HepG2 (cell line): ENCODE data around the gene SRP68. TPM values are rescaled to one million over a fixed set of nuclear protein-coding genes. Genes with fewer than 3 reads are reported as not detected.

Experiments used
- ATAC-seq: fragments of 200-7000 bp; cut with Tn5 transposase; 3 replicates; pipeline ENCODE4 v1.9.1; 2020; ENCODE audit warnings: mild to moderate bottlenecking, moderate library complexity
- BruUV-seq: library from RNA; stranded (reverse); fragments of 400-500 nt; replicated peaks from 2 replicates; lab custom pipeline; 2021; lab: Mats Ljungman, UMichigan
- CTCF ChIA-PET: fragments of 300-600 bp; formaldehyde crosslinking; extraction: SDS; loops from one replicate; lab custom pipeline; 2021; ENCODE audit warnings: low total read pairs, inconsistent platforms, low intra/inter-chr PET ratio; lab: Yijun Ruan, JAX
- POLR2A ChIA-PET: fragments of 350-600 bp; sonication (Branson Sonifier 250); formaldehyde crosslinking; loops from one replicate; lab custom pipeline; 2020; ENCODE audit warnings: antibody characterized with exemption, inconsistent platforms; lab: Yijun Ruan, JAX
- DNase-seq: peaks from one replicate; pipeline ENCODE4 v3.0.0-alpha.2; 2015; ENCODE audit warnings: low spot score
- FAIRE-seq: peaks from 3 replicates; lab custom pipeline; 2011; peaks lifted over from hg19 to GRCh38; lab: Jason Lieb, UNC
- H2AFZ ChIP-seq: one replicate; pipeline ENCODE4 v1.6.1; 2011; ENCODE audit warnings: low read length, inconsistent platforms
- H3K27ac ChIP-seq: fragments of 300-600 bp; 3 replicates; pipeline ENCODE4 v1.8.0; 2011; ENCODE audit warnings: mixed run types, mild to moderate bottlenecking, mixed read lengths, low read length, inconsistent platforms; ENCODE audit not compliant: insufficient read depth; ENCODE audit errors: extremely low read length
- H3K27me3 ChIP-seq, 2 experiments: fragments of 200-600 bp in 1 of 2; 2 replicates in 1 of 2; 3 replicates in 1 of 2; pipeline versions ENCODE4 v1.6.0 to v1.8.0; 2011; ENCODE audit warnings: low read length in 2 of 2, mild to moderate bottlenecking in 2 of 2, moderate library complexity in 2 of 2, inconsistent platforms in 1 of 2; ENCODE audit not compliant: insufficient read depth in 2 of 2, control insufficient read depth in 1 of 2
- H3K36me3 ChIP-seq, 2 experiments: fragments of 200-600 bp in 1 of 2; replicated peaks in 1 of 2; 2 replicates in 1 of 2; 3 replicates in 1 of 2; pipeline versions ENCODE4 v1.5.1 to v1.8.0; 2011; ENCODE audit warnings: low read length in 2 of 2, inconsistent platforms in 1 of 2; ENCODE audit not compliant: insufficient read depth in 2 of 2, control insufficient read depth in 1 of 2
- H3K4me1 ChIP-seq: 2 replicates; pipeline ENCODE4 v1.5.1; 2012; ENCODE audit warnings: low read length, inconsistent platforms; ENCODE audit not compliant: insufficient read depth
- H3K4me2 ChIP-seq: 2 replicates; pipeline ENCODE4 v1.6.0; 2011; ENCODE audit warnings: low read depth, low read length, inconsistent platforms
- H3K4me3 ChIP-seq, 3 experiments: fragments of 200-600 bp in 1 of 3; sonication (generic), shearing (Covaris generic) in 1 of 3; replicated peaks in 1 of 3; 2 replicates each; pipeline ENCODE4 v1.5.1; 2011 to 2016; ENCODE audit warnings: low read length in 3 of 3, inconsistent platforms in 2 of 3, low read depth in 2 of 3, mild to moderate bottlenecking in 2 of 3, control low read depth in 1 of 3, mixed read lengths in 1 of 3; ENCODE audit not compliant: insufficient read depth in 1 of 3
- H3K79me2 ChIP-seq: one replicate; pipeline ENCODE4 v1.6.1; 2011; ENCODE audit warnings: low read length, inconsistent platforms; ENCODE audit not compliant: insufficient read depth
- H3K9ac ChIP-seq: 2 replicates; pipeline ENCODE4 v1.6.0; 2011; ENCODE audit warnings: mild to moderate bottlenecking, low read depth, low read length, inconsistent platforms; ENCODE audit not compliant: insufficient read depth
- H3K9me3 ChIP-seq: 2 replicates; pipeline ENCODE4 v1.5.1; 2012; ENCODE audit warnings: mild to moderate bottlenecking, low read length
- H4K20me1 ChIP-seq: 2 replicates; pipeline ENCODE4 v1.6.0; 2011; ENCODE audit warnings: inconsistent platforms, mild to moderate bottlenecking, low read length, moderate library complexity; ENCODE audit not compliant: insufficient read depth
- CEBPB ChIP-seq: IDR thresholded peaks from 2 replicates; pipeline ENCODE4 v1.6.1; 2011; ENCODE audit warnings: low read depth, low read length, improper control_type of control experiment, borderline replicate concordance
- EHMT2 ChIP-seq: fragments of 200-600 bp; sonication (generic); IDR thresholded peaks from 2 replicates; pipeline ENCODE4 v1.7.0; 2017; ENCODE audit warnings: antibody characterized with exemption, low read depth, low read length, borderline replicate concordance
- MXD4 ChIP-seq: IDR thresholded peaks from 2 replicates; pipeline ENCODE4 v1.6.1; 2016; ENCODE audit warnings: mild to moderate bottlenecking, missing biosample characterization, missing genetic modification reagents
- PBX3 ChIP-seq: sonication (generic); formaldehyde crosslinking; IDR thresholded peaks from 2 replicates; pipeline ENCODE4 v1.8.1; 2023; ENCODE audit warnings: missing genetic modification reagents, inconsistent platforms, borderline replicate concordance
- SMAD9 ChIP-seq: sonication (generic); formaldehyde crosslinking; IDR thresholded peaks from 2 replicates; pipeline ENCODE4 v1.5.1; 2020; ENCODE audit warnings: mild to moderate bottlenecking, missing genetic modification reagents
- ZNF180 ChIP-seq: sonication (generic); formaldehyde crosslinking; IDR thresholded peaks from 2 replicates; pipeline ENCODE4 v1.4.0; 2020; ENCODE audit warnings: low read depth, missing genetic modification reagents, borderline replicate concordance
- ZNF629 ChIP-seq: sonication (generic); formaldehyde crosslinking; conservative IDR thresholded peaks from 2 replicates; pipeline ENCODE4 v1.5.0; 2020; ENCODE audit warnings: missing genetic modification reagents
- ZNF883 ChIP-seq: sonication (generic); formaldehyde crosslinking; IDR thresholded peaks from 2 replicates; pipeline ENCODE4 v1.5.1; 2020; ENCODE audit warnings: mild to moderate bottlenecking, missing genetic modification reagents; ENCODE audit errors: not compliant biosample characterization
- WGBS: methylation state at CpG from one replicate; pipeline ENCODE4 v1.1.6; 2017; ENCODE audit warnings: low lambda C conversion rate; 5-methylcytosine and 5-hydroxymethylcytosine counted together
- in situ Hi-C: cut with HindIII; loops from 2 replicates; pipeline ENCODE4 v1.10.0; 2017; ENCODE audit warnings: low pct_unique_long_range_greater_than_20kb; ENCODE audit not compliant: extremely low pct_ligation_motif_present
- intact Hi-C: fragments of 100-400 bp; cut with micrococcal nuclease; formaldehyde crosslinking; loops from one replicate; pipeline ENCODE4 v1.10.0; 2022; ENCODE audit not compliant: unreplicated experiment
- polyA plus RNA-seq, 8 experiments: library from polyadenylated mRNA; depleted of rRNA in 3 of 8; stranded (reverse) in 7 of 8; unstranded in 1 of 8; fragments of >200 nt; fragmentation: Illumina TruSeq in 4 of 8; extraction: Trizol in 4 of 8; gene quantifications; 2 replicates each; pipeline versions ENCODE4 v1.2.1 to v1.2.3, GENCODE V29; 2011 to 2016; ENCODE audit warnings: low read depth in 4 of 8, missing spikeins in 1 of 8, mixed read lengths in 1 of 8; ENCODE audit not compliant: insufficient read depth in 1 of 8
- total RNA-seq, 5 experiments: library from RNA; depleted of rRNA; stranded (reverse); fragments of >200 nt; fragmentation: Illumina TruSeq; extraction: Trizol; gene quantifications; 2 replicates each; pipeline ENCODE4 v1.2.3, GENCODE V29; 2016; ENCODE audit warnings: low read depth in 1 of 5
- TF ChIP-seq, protein P1 (sequence below): sonication (generic); formaldehyde crosslinking; IDR thresholded peaks from 2 replicates; pipeline ENCODE4 v1.8.0; 2022; ENCODE audit warnings: missing genetic modification reagents, mild to moderate bottlenecking, inconsistent platforms, borderline replicate concordance
- TF ChIP-seq, protein P2 (sequence below): sonication (generic); formaldehyde crosslinking; IDR thresholded peaks from one replicate; pipeline ENCODE4 v1.5.1; 2020; ENCODE audit warnings: mild to moderate bottlenecking, missing genetic modification reagents; ENCODE audit errors: not compliant biosample characterization

SRP68 gene
- total and polyA plus RNA-seq, 2 of the 13 experiments (the other 11 are each of a cell fraction or from before 2014, with no cell fraction given): 39.8 to 74.3 TPM

DNA sequence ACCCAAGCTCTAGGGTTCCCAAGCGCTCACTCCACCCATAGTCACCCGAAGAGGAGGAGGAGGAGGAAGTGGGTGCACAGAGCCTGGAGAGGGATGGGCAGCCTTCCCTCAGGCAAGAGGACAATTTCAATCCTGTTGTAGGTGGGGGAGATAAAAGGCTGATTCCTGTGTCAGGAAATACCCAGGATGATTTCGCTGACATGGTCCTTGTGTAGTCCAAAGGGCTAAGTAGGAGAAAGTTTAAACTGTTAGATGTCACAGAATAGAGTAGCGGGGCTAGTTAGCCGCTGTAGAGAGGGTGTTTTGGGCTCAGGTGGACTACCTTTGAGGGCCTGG, 32.5 kb upstream of the SRP68 start (continued):
- TF ChIP-seq, protein P1, sequence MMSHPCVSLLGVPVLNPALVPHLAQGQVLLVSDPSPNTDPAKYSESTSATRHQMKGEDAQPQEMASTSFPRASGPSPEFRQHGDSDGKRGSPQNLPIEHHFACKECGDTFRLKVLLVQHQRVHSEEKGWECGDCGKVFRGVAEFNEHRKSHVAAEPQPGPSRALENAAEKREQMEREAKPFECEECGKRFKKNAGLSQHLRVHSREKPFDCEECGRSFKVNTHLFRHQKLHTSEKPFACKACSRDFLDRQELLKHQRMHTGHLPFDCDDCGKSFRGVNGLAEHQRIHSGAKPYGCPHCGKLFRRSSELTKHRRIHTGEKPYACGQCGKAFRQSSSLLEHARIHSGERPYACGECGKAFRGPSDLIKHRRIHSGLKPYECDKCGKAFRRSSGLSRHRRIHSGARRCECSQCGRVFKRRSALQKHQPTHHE (CRISPR knock-in tag): no peak
- TF ChIP-seq ZNF629 (CRISPR knock-in tag) (no peak), ZNF180 (CRISPR knock-in tag) (no peak), PBX3 (CRISPR knock-in tag) (no peak), MXD4 (CRISPR knock-in tag) (no peak)

DNA sequence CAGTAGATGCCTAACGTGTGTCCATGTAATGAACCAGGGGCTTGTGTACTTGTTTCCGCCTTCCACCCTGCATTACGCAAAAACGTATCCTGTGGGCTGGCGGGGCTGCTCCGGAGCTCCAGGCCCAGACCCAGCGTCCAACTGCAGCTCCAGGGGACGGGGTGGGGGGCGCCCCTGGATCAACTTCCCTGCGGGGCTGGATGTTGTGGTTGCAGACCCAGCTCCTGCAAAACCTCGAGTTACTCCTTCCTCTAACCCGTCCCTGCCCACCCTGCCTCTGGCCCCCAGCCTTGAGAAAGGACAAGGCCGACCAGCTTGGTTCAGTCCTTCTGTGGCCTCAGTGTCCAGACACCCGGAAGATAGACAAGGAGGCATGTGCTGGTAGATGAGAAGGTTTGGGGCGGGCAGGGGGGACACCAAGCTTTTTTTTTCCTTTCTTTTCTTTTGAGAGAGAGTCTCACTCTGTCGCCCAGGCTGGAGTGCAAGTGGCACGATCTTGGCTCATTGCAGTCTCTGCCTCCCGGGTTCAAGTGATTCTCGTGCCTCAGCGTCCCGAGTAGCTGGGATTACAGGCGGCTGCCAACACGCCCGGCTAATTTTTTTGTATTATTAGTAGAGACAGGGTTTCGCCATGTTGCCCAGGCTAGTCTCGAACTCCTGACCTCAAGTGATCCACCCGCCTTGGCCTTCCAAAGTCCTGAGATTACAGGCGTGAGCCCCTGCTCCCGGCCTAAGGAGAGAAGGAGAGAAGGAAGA, 32.0 kb upstream of the SRP68 start:
- BruUV-seq: TSS peak; percentile 99
- peaks cover 48% of the 10 kb centered on the region for H3K4me1 ChIP-seq
- H3K4me3 ChIP-seq: peak overlapping the region; percentile 78 to 87 (median 79)
- H2AFZ ChIP-seq: peak overlapping the region; percentile 50
- WGBS: 72% methylated on average over 24 of the region's 29 CpGs
- H3K27me3 ChIP-seq: no peaks in the 10 kb centered on the region; a peak in 1 of 5 replicates
- peak; percentile 61 for DNase-seq
- H3K79me2 ChIP-seq: peaks cover 18% of the 10 kb centered on the region
- CTCF ChIA-PET: no interaction called here
- H3K4me2 ChIP-seq: peak overlapping the region; percentile 97
- peak overlapping the region; percentile 83 for H3K27ac ChIP-seq
- in situ Hi-C loops: no loop called here
- POLR2A ChIA-PET: interaction anchor here (1.0 to 2.3 kb wide), 15 partner anchors 9 to 324 kb away, joined by 3 to 8 read pairs (median 4); partner anchors contain the start of genes ACOX1, EVPL, GALR2 and SRP68
- peak overlapping the region; percentile 86 for H3K9ac ChIP-seq
- peaks cover 13 to 20% of the 10 kb centered on the region in 2 experiments for H3K36me3 ChIP-seq
- no peaks in the 10 kb centered on the region for H3K9me3 ChIP-seq
- intact Hi-C loops: no loop called here
- no peak for FAIRE-seq
- no peak for ATAC-seq
- H4K20me1 ChIP-seq: no peaks in the 10 kb centered on the region
- TF ChIP-seq EHMT2 (0 out of 2 replicates have a peak, but pooled peaks have one; percentile 52), SMAD9 (CRISPR knock-in tag) (peak; percentile 85; the same call in 1 of the 2 replicates), ZNF883 (CRISPR knock-in tag) (peak; percentile 75), CEBPB (peak; percentile 56; the same call in 1 of the 2 replicates)
- TF ChIP-seq, protein P2, sequence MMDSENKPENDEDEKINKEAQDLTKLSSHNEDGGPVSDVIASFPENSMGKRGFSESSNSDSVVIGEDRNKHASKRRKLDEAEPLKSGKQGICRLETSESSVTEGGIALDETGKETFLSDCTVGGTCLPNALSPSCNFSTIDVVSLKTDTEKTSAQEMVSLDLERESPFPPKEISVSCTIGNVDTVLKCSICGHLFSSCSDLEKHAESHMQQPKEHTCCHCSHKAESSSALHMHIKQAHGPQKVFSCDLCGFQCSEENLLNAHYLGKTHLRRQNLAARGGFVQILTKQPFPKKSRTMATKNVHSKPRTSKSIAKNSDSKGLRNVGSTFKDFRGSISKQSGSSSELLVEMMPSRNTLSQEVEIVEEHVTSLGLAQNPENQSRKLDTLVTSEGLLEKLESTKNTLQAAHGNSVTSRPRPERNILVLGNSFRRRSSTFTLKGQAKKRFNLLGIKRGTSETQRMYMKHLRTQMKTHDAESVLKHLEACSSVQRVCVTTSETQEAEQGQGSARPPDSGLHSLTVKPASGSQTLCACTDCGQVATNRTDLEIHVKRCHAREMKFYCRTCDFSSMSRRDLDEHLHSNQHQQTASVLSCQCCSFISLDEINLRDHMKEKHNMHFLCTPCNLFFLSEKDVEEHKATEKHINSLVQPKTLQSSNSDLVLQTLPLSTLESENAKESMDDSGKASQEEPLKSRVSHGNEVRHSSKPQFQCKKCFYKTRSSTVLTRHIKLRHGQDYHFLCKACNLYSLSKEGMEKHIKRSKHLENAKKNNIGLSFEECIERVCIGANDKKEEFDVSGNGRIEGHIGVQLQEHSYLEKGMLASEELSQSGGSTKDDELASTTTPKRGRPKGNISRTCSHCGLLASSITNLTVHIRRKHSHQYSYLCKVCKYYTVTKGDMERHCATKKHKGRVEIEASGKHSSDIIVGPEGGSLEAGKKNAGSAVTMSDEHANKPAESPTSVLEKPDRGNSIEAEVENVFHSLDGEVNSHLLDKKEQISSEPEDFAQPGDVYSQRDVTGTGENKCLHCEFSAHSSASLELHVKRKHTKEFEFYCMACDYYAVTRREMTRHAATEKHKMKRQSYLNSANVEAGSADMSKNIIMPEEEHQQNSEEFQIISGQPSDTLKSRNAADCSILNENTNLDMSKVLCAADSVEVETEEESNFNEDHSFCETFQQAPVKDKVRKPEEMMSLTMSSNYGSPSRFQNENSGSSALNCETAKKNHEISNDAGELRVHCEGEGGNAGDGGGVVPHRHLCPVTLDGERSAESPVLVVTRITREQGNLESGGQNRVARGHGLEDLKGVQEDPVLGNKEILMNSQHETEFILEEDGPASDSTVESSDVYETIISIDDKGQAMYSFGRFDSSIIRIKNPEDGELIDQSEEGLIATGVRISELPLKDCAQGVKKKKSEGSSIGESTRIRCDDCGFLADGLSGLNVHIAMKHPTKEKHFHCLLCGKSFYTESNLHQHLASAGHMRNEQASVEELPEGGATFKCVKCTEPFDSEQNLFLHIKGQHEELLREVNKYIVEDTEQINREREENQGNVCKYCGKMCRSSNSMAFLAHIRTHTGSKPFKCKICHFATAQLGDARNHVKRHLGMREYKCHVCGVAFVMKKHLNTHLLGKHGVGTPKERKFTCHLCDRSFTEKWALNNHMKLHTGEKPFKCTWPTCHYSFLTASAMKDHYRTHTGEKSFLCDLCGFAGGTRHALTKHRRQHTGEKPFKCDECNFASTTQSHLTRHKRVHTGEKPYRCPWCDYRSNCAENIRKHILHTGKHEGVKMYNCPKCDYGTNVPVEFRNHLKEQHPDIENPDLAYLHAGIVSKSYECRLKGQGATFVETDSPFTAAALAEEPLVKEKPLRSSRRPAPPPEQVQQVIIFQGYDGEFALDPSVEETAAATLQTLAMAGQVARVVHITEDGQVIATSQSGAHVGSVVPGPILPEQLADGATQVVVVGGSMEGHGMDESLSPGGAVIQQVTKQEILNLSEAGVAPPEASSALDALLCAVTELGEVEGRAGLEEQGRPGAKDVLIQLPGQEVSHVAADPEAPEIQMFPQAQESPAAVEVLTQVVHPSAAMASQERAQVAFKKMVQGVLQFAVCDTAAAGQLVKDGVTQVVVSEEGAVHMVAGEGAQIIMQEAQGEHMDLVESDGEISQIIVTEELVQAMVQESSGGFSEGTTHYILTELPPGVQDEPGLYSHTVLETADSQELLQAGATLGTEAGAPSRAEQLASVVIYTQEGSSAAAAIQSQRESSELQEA (CRISPR knock-in tag): peak; percentile 19
